ENCODE results near the gene RPS3A.
"Not testable (repeated sequence)": the region's sequence is repeated elsewhere in the genome, so short reads cannot be mapped to it uniquely, and the experiment has no call there.

The RPS3A gene

DNA sequence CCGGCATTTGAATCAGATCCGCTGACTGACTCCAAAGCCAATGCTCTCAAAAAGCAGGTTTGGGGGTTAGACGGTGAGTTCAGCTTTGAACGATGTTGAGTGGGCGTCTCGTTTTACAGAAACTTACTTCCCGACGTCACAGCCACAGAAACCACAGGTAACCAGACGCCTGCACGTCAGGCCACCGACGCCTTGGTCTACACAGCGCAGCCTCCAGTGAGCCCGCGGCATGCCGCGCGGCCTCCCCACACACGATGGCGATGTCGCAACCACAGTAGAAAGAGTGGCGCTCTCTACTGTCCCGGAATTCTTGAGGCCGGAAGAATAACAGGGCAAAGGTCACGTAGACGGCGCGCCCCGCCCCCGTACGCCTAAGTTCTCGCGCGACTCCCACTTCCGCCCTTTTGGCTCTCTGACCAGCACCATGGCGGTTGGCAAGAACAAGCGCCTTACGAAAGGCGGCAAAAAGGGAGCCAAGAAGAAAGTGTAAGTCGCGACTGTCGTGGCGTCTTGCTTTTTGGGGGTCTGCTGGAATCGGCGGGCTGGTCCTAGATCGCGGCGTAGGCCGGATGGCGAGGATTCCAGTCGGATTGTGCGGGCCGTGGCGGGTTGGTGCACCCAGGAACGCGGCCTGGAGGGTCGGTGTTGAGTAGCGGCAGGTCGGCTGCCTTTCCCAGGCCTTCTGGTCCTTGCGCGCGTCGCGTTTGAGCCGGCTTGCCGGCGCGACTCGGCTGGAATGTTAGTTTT is at the start of gene RPS3A:
Gene RPS3A, plus strand, starts transcription at position 400 of the 747 bp plus-strand sequence. Its CDS starts 25 bp downstream, at position 425.
- H3K27ac ChIP-seq (ENCODE audit: low read depth, low read length): peak within 1 kb of the TSS; percentile 90
- H3K36me3 ChIP-seq (ENCODE audit: control insufficient read depth in 5 of 5, insufficient read depth in 5 of 5, low read length in 5 of 5): peaks cover 18 to 33% (median 26%) of the 10 kb centered on the region in 5 donors
- H3K9me3 ChIP-seq (ENCODE audit: control insufficient read depth in 5 of 5, low read length in 5 of 5): no peaks in the 10 kb centered on the region
- peak within 1 kb of the TSS; percentile 73 to 99 (median 90) for H3K9ac ChIP-seq (ENCODE audit: low read length in 5 of 5)
- peaks cover 2 to 33% (median 27%) of the 10 kb centered on the region in 5 donors for H3K4me1 ChIP-seq (ENCODE audit: control insufficient read depth in 5 of 5, insufficient read depth in 5 of 5, low read length in 5 of 5)
- peak within 1 kb of the TSS; percentile 86 to 99 (median 98) for H3K4me3 ChIP-seq (ENCODE audit: low read depth in 1 of 5, low read length in 5 of 5)
- no peaks in the 10 kb centered on the region for H3K27me3 ChIP-seq (ENCODE audit: control insufficient read depth in 5 of 5, insufficient read depth in 4 of 5, low read length in 5 of 5)

DNA sequence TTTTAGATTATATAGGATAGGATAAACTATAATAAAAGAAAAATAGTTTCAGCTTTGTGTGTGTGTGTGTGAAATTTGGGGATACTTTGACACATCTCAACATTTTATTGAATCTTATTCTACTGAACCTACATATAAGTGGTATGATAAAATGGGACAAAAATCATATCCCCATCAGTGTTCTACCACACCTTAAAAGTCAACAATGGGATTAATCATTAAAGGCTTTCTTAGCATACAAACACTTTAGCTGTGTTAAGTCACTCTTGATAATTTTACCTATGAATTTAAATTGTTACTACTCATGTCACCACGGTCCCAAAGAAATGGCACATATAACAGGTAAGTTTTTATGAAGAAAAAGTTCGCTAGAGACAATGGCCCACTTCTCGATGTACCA is 46.6 kb upstream of the RPS3A start:
- Histone ChIP-seq H3K4me1 (ENCODE audit: control insufficient read depth in 5 of 5, insufficient read depth in 5 of 5, low read length in 5 of 5) (no peaks in the 10 kb centered on the region), H3K27me3 (ENCODE audit: control insufficient read depth in 5 of 5, insufficient read depth in 4 of 5, low read length in 5 of 5) (no peaks in the 10 kb centered on the region), H3K9me3 (ENCODE audit: control insufficient read depth in 5 of 5, low read length in 5 of 5) (no peaks in the 10 kb centered on the region), H3K36me3 (ENCODE audit: control insufficient read depth in 5 of 5, insufficient read depth in 5 of 5, low read length in 5 of 5) (no peaks in the 10 kb centered on the region), H3K27ac (ENCODE audit: low read depth, low read length) (no peak overlapping the region), H3K4me3 (ENCODE audit: low read depth in 1 of 5, low read length in 5 of 5) (no peak overlapping the region), H3K9ac (ENCODE audit: low read length in 5 of 5) (no peak overlapping the region)

DNA sequence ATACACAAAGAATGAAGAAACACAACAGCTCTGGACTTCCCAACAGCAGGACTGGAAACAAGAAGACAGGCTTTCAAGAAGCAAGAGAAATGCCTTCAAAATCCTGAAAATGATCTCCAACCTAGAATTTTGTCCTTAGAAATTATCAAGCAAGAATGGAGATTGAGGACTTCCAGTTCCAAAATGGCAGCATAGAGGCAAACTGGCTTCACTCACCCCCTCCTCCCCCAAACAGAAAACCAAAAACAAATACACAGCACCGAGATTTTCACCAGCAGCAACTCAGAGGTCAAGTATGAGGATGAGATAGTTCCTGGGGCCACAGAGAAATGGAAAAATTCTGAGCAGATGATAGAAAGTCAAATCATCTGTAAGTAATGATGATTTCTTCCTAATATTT is 43.9 kb upstream of the RPS3A start:
- Histone ChIP-seq H3K27ac (ENCODE audit: low read depth, low read length) (no peak overlapping the region), H3K27me3 (ENCODE audit: control insufficient read depth in 5 of 5, insufficient read depth in 4 of 5, low read length in 5 of 5) (no peaks in the 10 kb centered on the region), H3K9me3 (ENCODE audit: control insufficient read depth in 5 of 5, low read length in 5 of 5) (no peaks in the 10 kb centered on the region), H3K4me1 (ENCODE audit: control insufficient read depth in 5 of 5, insufficient read depth in 5 of 5, low read length in 5 of 5) (no peaks in the 10 kb centered on the region), H3K9ac (ENCODE audit: low read length in 5 of 5) (no peak overlapping the region), H3K4me3 (ENCODE audit: low read depth in 1 of 5, low read length in 5 of 5) (no peak overlapping the region), H3K36me3 (ENCODE audit: control insufficient read depth in 5 of 5, insufficient read depth in 5 of 5, low read length in 5 of 5) (no peaks in the 10 kb centered on the region)

DNA sequence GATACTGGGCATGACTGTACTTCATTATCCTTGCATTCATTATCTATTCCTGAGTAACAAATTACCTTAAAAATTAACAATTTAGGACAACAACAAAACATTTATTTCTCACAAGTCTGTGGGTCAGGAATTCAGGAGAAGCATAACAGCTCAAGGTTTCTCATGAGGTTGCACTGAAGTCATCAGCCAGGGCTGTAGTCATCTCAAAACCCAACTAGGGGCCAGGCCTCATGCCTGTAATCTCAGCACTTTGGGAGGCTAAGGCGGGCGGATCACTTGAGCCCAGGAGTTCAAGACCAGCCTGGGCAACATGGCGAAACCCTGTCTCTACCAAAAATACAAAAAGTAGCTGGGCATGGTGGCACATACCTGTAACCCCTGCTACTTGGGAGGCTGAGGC is 36.3 kb upstream of the RPS3A start:
- H3K36me3 ChIP-seq (ENCODE audit: control insufficient read depth in 5 of 5, insufficient read depth in 5 of 5, low read length in 5 of 5); H3K27ac ChIP-seq (ENCODE audit: low read depth, low read length); H3K9ac ChIP-seq (ENCODE audit: low read length in 5 of 5); H3K27me3 ChIP-seq (ENCODE audit: control insufficient read depth in 5 of 5, insufficient read depth in 4 of 5, low read length in 5 of 5); H3K9me3 ChIP-seq (ENCODE audit: control insufficient read depth in 5 of 5, low read length in 5 of 5); H3K4me3 ChIP-seq (ENCODE audit: low read depth in 1 of 5, low read length in 5 of 5); H3K4me1 ChIP-seq (ENCODE audit: control insufficient read depth in 5 of 5, insufficient read depth in 5 of 5, low read length in 5 of 5): not testable (repeated sequence)

DNA sequence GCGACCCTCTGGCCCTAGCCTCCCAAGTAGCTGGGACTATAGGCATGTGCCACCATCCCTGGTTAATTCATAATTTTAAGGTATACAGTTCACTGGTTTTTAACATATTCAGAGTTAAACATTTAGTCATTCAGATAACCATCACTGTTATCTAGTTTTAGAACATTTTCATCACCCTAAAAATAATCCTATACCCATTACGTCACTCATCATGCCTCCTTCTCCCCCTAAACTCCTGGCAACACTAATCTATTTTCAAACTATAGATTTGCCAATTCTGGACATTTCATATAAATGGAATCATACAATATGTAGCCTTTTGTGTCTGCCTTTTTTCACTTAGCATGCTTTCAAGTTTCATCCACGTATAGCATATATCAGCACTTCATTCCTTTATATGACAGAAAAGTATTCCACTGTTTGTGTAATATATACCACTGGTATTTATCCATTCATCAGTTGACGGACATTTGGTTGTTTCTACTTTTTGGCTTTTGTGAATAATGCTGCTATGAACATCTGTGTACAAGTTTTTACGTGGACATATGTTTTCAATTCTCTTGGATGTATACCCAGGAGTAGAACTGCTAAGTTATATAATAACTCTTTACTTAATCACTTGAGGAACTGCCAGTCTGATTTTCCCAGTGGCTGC is 32.0 kb upstream of the RPS3A start:
- Histone ChIP-seq H3K9me3 (ENCODE audit: control insufficient read depth in 5 of 5, low read length in 5 of 5) (no peaks in the 10 kb centered on the region), H3K4me3 (ENCODE audit: low read depth in 1 of 5, low read length in 5 of 5) (no peak overlapping the region), H3K27me3 (ENCODE audit: control insufficient read depth in 5 of 5, insufficient read depth in 4 of 5, low read length in 5 of 5) (no peaks in the 10 kb centered on the region)

DNA sequence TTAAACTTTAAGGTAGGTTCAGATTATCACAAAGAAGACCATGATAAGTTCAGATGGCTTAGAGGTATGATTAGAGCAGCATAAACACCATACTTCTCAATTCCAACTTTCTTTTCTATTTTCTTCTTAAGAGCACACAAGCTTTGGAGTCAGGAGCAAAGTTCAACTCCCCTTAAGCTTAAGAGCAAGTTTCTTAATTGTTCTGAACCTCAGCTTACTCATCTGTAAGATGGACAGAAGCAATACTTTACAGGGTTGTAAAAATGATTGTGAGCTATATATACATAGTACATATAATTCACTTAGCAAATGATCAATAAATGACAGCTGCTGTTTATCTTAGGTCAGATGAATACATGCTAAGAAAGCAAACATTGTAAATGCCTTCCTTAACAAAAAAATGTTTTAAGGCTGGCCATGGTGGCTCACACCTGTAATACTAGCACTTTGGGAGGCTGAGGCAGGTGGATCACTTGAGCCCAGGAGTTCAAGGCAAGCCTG is 25.0 kb upstream of the RPS3A start:
- H3K27me3 ChIP-seq (ENCODE audit: control insufficient read depth in 5 of 5, insufficient read depth in 4 of 5, low read length in 5 of 5): no peaks in the 10 kb centered on the region
- H3K4me3 ChIP-seq (ENCODE audit: low read depth in 1 of 5, low read length in 5 of 5): no peak overlapping the region
- H3K36me3 ChIP-seq (ENCODE audit: control insufficient read depth in 5 of 5, insufficient read depth in 5 of 5, low read length in 5 of 5): no peaks in the 10 kb centered on the region
- no peak overlapping the region for H3K27ac ChIP-seq (ENCODE audit: low read depth, low read length)
- no peak overlapping the region for H3K9ac ChIP-seq (ENCODE audit: low read length in 5 of 5)
- H3K9me3 ChIP-seq (ENCODE audit: control insufficient read depth in 5 of 5, low read length in 5 of 5): no peaks in the 10 kb centered on the region
- no peaks in the 10 kb centered on the region for H3K4me1 ChIP-seq (ENCODE audit: control insufficient read depth in 5 of 5, insufficient read depth in 5 of 5, low read length in 5 of 5)

More for the DNA sequence above, 32.0 kb upstream of the RPS3A start:
- H3K27ac ChIP-seq (ENCODE audit: low read depth, low read length): no peak overlapping the region
- no peaks in the 10 kb centered on the region for H3K4me1 ChIP-seq (ENCODE audit: control insufficient read depth in 5 of 5, insufficient read depth in 5 of 5, low read length in 5 of 5)
- H3K36me3 ChIP-seq (ENCODE audit: control insufficient read depth in 5 of 5, insufficient read depth in 5 of 5, low read length in 5 of 5): no peaks in the 10 kb centered on the region
- no peak overlapping the region for H3K9ac ChIP-seq (ENCODE audit: low read length in 5 of 5)

DNA sequence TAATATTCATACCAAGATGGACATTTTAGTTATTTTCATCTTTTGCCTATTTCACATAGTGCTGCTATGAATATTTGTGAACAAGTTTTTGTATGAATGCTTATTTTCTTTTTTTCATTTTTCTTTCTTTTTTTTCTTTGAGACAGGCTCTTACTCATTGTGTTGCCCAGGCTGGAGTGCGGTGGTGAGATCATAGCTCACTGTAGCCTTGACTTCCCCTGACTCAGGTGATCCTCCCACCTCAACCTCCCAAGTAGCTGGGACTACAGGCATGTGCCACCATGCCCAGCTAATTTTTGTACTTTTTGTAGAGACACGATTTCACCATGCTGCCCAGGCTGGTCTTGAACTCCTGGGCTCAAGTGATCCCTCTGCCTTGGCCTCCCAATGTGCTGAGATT is 21.4 kb upstream of the RPS3A start:
- not testable (repeated sequence) for H3K27me3 ChIP-seq (ENCODE audit: control insufficient read depth in 5 of 5, insufficient read depth in 4 of 5, low read length in 5 of 5); H3K27ac ChIP-seq (ENCODE audit: low read depth, low read length)

DNA sequence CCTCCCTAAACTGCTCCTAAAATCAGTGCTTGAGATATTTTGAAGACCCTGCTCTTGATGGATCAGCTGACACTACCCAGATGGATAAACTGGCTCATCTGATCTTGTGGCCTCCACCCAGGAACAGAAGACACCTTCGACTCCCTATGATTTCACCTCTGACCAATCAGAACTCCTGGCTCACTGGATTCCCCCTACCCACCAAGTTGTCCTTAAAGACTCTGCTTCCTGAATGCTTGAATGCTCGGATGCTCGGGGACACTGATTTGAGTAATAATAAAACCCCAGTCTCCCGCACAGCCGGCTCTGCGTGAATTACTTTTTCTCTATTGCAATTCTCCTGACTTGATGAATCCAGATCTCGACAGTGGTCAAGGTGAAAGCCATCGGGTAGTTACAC is 12.0 kb upstream of the RPS3A start:
- no peaks in the 10 kb centered on the region for H3K36me3 ChIP-seq (ENCODE audit: control insufficient read depth in 5 of 5, insufficient read depth in 5 of 5, low read length in 5 of 5)
- no peak overlapping the region for H3K4me3 ChIP-seq (ENCODE audit: low read depth in 1 of 5, low read length in 5 of 5)
- H3K27me3 ChIP-seq (ENCODE audit: control insufficient read depth in 5 of 5, insufficient read depth in 4 of 5, low read length in 5 of 5): no peaks in the 10 kb centered on the region
- no peak overlapping the region for H3K9ac ChIP-seq (ENCODE audit: low read length in 5 of 5)
- no peaks in the 10 kb centered on the region for H3K9me3 ChIP-seq (ENCODE audit: control insufficient read depth in 5 of 5, low read length in 5 of 5)
- no peak overlapping the region for H3K27ac ChIP-seq (ENCODE audit: low read depth, low read length)
- no peaks in the 10 kb centered on the region for H3K4me1 ChIP-seq (ENCODE audit: control insufficient read depth in 5 of 5, insufficient read depth in 5 of 5, low read length in 5 of 5)

More for the DNA sequence above, 21.4 kb upstream of the RPS3A start:
- not testable (repeated sequence) for H3K36me3 ChIP-seq (ENCODE audit: control insufficient read depth in 5 of 5, insufficient read depth in 5 of 5, low read length in 5 of 5); H3K4me3 ChIP-seq (ENCODE audit: low read depth in 1 of 5, low read length in 5 of 5); H3K9ac ChIP-seq (ENCODE audit: low read length in 5 of 5); H3K4me1 ChIP-seq (ENCODE audit: control insufficient read depth in 5 of 5, insufficient read depth in 5 of 5, low read length in 5 of 5); H3K9me3 ChIP-seq (ENCODE audit: control insufficient read depth in 5 of 5, low read length in 5 of 5)

DNA sequence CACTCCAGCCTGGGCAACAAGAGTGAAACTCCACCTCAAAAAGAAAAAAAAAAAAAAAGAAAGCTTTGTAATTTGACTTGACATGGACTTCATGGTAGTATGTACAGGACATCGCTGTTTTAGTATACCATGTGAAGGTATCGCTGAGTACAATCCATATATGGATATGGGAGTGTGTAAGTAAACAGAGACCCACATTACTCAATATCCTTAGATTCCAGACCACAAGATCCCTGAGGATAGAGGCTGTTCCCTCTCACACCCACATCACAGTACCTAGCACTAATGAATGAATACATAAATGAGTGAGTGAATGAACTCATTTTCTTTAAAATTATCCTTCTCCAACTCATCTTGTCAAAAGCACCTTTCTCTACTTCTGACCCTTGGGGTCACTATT is 8.4 kb upstream of the RPS3A start:
- Histone ChIP-seq H3K4me1 (ENCODE audit: control insufficient read depth in 5 of 5, insufficient read depth in 5 of 5, low read length in 5 of 5) (no peaks in the 10 kb centered on the region), H3K9me3 (ENCODE audit: control insufficient read depth in 5 of 5, low read length in 5 of 5) (no peaks in the 10 kb centered on the region), H3K27ac (ENCODE audit: low read depth, low read length) (no peak overlapping the region), H3K27me3 (ENCODE audit: control insufficient read depth in 5 of 5, insufficient read depth in 4 of 5, low read length in 5 of 5) (no peaks in the 10 kb centered on the region), H3K4me3 (ENCODE audit: low read depth in 1 of 5, low read length in 5 of 5) (no peak overlapping the region), H3K36me3 (ENCODE audit: control insufficient read depth in 5 of 5, insufficient read depth in 5 of 5, low read length in 5 of 5) (no peaks in the 10 kb centered on the region), H3K9ac (ENCODE audit: low read length in 5 of 5) (no peak overlapping the region)

DNA sequence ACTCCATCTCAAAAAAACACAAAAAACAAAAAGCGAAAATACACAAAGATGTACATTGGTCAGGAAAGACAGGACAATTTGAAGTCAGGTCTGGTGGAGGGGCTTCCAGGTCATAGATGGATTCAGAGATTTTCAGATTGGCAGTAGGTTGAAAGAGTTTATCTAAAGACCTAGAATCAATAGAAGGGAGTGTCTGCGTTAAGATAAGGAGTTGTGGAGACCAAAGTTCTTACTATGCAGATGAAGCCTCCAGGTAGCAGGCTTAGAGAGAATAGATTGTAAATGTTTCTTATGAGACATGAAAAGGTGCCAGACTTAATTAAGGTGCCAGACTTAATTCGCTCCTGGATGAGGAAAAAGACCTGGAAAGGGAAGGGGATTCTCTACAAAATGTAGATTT is 6.9 kb upstream of the RPS3A start:
- no peaks in the 10 kb centered on the region for H3K36me3 ChIP-seq (ENCODE audit: control insufficient read depth in 5 of 5, insufficient read depth in 5 of 5, low read length in 5 of 5)

More for the DNA sequence above, 6.9 kb upstream of the RPS3A start:
- Histone ChIP-seq H3K4me3 (ENCODE audit: low read depth in 1 of 5, low read length in 5 of 5) (no peak overlapping the region), H3K9ac (ENCODE audit: low read length in 5 of 5) (no peak overlapping the region), H3K9me3 (ENCODE audit: control insufficient read depth in 5 of 5, low read length in 5 of 5) (no peaks in the 10 kb centered on the region), H3K27me3 (ENCODE audit: control insufficient read depth in 5 of 5, insufficient read depth in 4 of 5, low read length in 5 of 5) (no peaks in the 10 kb centered on the region), H3K27ac (ENCODE audit: low read depth, low read length) (no peak overlapping the region), H3K4me1 (ENCODE audit: control insufficient read depth in 5 of 5, insufficient read depth in 5 of 5, low read length in 5 of 5) (no peaks in the 10 kb centered on the region)
